GM13976 (cell line): ENCODE measurements around the gene SLC22A16.

Experiments used
- DNase-seq: peaks from one replicate; pipeline ENCODE4 v3.0.0; 2012; ENCODE audit warnings: low spot score
- CTCF ChIP-seq: IDR thresholded peaks from 2 replicates; pipeline ENCODE4 v1.5.1; 2012; ENCODE audit warnings: borderline replicate concordance, mild to moderate bottlenecking; ENCODE audit not compliant: insufficient read depth; ENCODE audit errors: extremely low read depth, missing control alignments, control extremely low read depth
- in situ Hi-C: fragments of 300-500 bp; cut with MboI; formaldehyde crosslinking; loops from one replicate; pipeline ENCODE4 v1.12.0; 2022; ENCODE audit warnings: low sequenced_read_pairs, mixed read lengths, inconsistent platforms; ENCODE audit not compliant: unreplicated experiment

Gene SLC22A16

GRCh38 chr6:110481081-110481480 is 4.7 kb upstream of the SLC22A16 start:
- DNase-seq = no peak
- in situ Hi-C loops = no loop called here
- no peak for TF ChIP-seq CTCF

- in situ Hi-C loops = no loop called here
- DNase-seq = no peak
- no peak for TF ChIP-seq CTCF
Observed at GRCh38 chr6:110475066-110475653, 1.3 kb downstream of the SLC22A16 start.

- no peak for DNase-seq
- TF ChIP-seq CTCF = no peak
- in situ Hi-C loops = no loop called here
Observed at GRCh38 chr6:110474500-110474899, 1.9 kb downstream of the SLC22A16 start.

GRCh38 chr6:110472739-110473138 is 3.7 kb downstream of the SLC22A16 start:
- DNase-seq = no peak
- no peak for TF ChIP-seq CTCF
- in situ Hi-C loops = no loop called here

- in situ Hi-C loops = no loop called here
- no peak for DNase-seq
- TF ChIP-seq CTCF = no peak
Observed at GRCh38 chr6:110471726-110472365, 4.6 kb downstream of the SLC22A16 start.

GRCh38 chr6:110468731-110469130 is 7.7 kb downstream of the SLC22A16 start:
- DNase-seq = no peak
- in situ Hi-C loops = no loop called here
- no peak for TF ChIP-seq CTCF
